Activated B cell treated with CpG ODN at 0.5 μM for 24 hours (primary cell): Measurements from ENCODE around the gene MUC20. TPM values are rescaled to one million over a fixed set of nuclear protein-coding genes. Genes with fewer than 3 reads are reported as not detected.
"Not testable (repeated sequence)": the region's sequence is repeated elsewhere in the genome, so short reads cannot be mapped to it uniquely, and the experiment has no call there.

Experiments
- ATAC-seq: fragments of 200-7000 bp; cut with Tn5 transposase; one replicate; pipeline ENCODE4 v1.10.0; 2021; ENCODE audit warnings: low read depth, mild to moderate bottlenecking, moderate library complexity
- CTCF ChIA-PET: fragments of 350-600 bp; sonication (Branson Sonifier 250); formaldehyde crosslinking; loops from one replicate; lab custom pipeline; 2021; ENCODE audit warnings: antibody characterized with exemption; lab: Charles Lee
- POLR2A ChIA-PET: fragments of 350-600 bp; sonication (Branson Sonifier 250); formaldehyde crosslinking; loops from one replicate; lab custom pipeline; 2021; ENCODE audit warnings: antibody characterized with exemption; lab: Charles Lee
- DNase-seq: peaks from one replicate; pipeline ENCODE4 v3.0.0; 2022
- H3K27ac Mint-ChIP-seq: one replicate; pipeline ENCODE4 v1.8.0; 2020; ENCODE audit warnings: mixed read lengths
- H3K27me3 Mint-ChIP-seq: one replicate; pipeline ENCODE4 v1.8.0; 2021; ENCODE audit warnings: mixed read lengths
- H3K36me3 Mint-ChIP-seq: one replicate; pipeline ENCODE4 v1.8.0; 2021; ENCODE audit warnings: low read depth, mixed read lengths
- H3K4me1 Mint-ChIP-seq: one replicate; pipeline ENCODE4 v1.8.0; 2021; ENCODE audit warnings: mixed read lengths
- H3K4me3 Mint-ChIP-seq: one replicate; pipeline ENCODE4 v1.8.0; 2020; ENCODE audit warnings: mild to moderate bottlenecking, mixed read lengths
- H3K9me3 Mint-ChIP-seq: one replicate; pipeline ENCODE4 v1.8.0; 2020; ENCODE audit warnings: mixed read lengths
- CTCF ChIP-seq: fragments of 200-600 bp; IDR thresholded peaks from one replicate; pipeline ENCODE4 v1.8.0; 2022; ENCODE audit warnings: antibody characterized with exemption, mild to moderate bottlenecking
- intact Hi-C: fragments of 100-400 bp; cut with micrococcal nuclease; formaldehyde crosslinking; loops from one replicate; pipeline ENCODE4 v1.15.1; 2024
- total RNA-seq: library from RNA; stranded (reverse); gene quantifications from 2 replicates; pipeline ENCODE4 v1.2.3, GENCODE V29; 2022

MUC20 gene
- total RNA-seq, 1 donor from 2014 or later = 4.1 TPM

- Mint-ChIP-seq H3K27ac (no peak overlapping the region), H3K27me3 (no peaks in the 10 kb centered on the region), H3K4me1 (peaks cover 4% of the 10 kb centered on the region), H3K9me3 (no peaks in the 10 kb centered on the region), H3K36me3 (peaks cover 6% of the 10 kb centered on the region), H3K4me3 (no peak overlapping the region)
- ChIA-PET CTCF (no interaction called here), POLR2A (no interaction called here)
- intact Hi-C loops = no loop called here
- no peak for ATAC-seq
- DNase-seq = no peak
- no peak for TF ChIP-seq CTCF
These were observed 12.2 kb downstream of the MUC20 start for GRCh38 chr3:195732940-195733339.

- ATAC-seq (no peak), DNase-seq (no peak)
- H3K9me3 Mint-ChIP-seq = no peaks in the 10 kb centered on the region
- H3K4me1 Mint-ChIP-seq = no peaks in the 10 kb centered on the region
- intact Hi-C loops = no loop called here
- ChIA-PET POLR2A (no interaction called here), CTCF (no interaction called here)
- no peaks in the 10 kb centered on the region for H3K27me3 Mint-ChIP-seq
- no peak for TF ChIP-seq CTCF
- H3K36me3 Mint-ChIP-seq = peaks cover 6% of the 10 kb centered on the region
- H3K27ac Mint-ChIP-seq = no peak overlapping the region
- no peak overlapping the region for H3K4me3 Mint-ChIP-seq
These were observed 14.4 kb downstream of the MUC20 start for GRCh38 chr3:195735036-195735695.

- ATAC-seq (no peak), DNase-seq (no peak)
- Mint-ChIP-seq H3K9me3 (no peaks in the 10 kb centered on the region), H3K27me3 (no peaks in the 10 kb centered on the region), H3K36me3 (peaks cover 6% of the 10 kb centered on the region), H3K4me1 (no peaks in the 10 kb centered on the region), H3K27ac (no peak overlapping the region), H3K4me3 (no peak overlapping the region)
- ChIA-PET CTCF (no interaction called here), POLR2A (no interaction called here)
- TF ChIP-seq CTCF = no peak
- intact Hi-C loops = no loop called here
These were observed 16.2 kb downstream of the MUC20 start for GRCh38 chr3:195736866-195737490.

- POLR2A ChIA-PET = interaction anchor here (0.6 kb wide), 1 partner anchor 53 kb away, joined by 3 read pairs; no protein-coding TSS in a partner anchor
- CTCF ChIA-PET = not testable (repeated sequence)
These were observed 17.0 kb downstream of the MUC20 start for GRCh38 chr3:195737782-195738181.

GRCh38 chr3:195738274-195739044 is 17.7 kb downstream of the MUC20 start:
- ChIA-PET POLR2A (interaction anchor here (0.6 kb wide), 1 partner anchor 52 kb away, joined by 3 read pairs; no protein-coding TSS in a partner anchor), CTCF (no interaction called here)
- TF ChIP-seq CTCF = no peak
- no peaks in the 10 kb centered on the region for H3K4me1 Mint-ChIP-seq
- ATAC-seq = no peak
- no peak overlapping the region for H3K4me3 Mint-ChIP-seq
- H3K9me3 Mint-ChIP-seq = no peaks in the 10 kb centered on the region
- no peaks in the 10 kb centered on the region for H3K27me3 Mint-ChIP-seq
- no peak for DNase-seq
- H3K36me3 Mint-ChIP-seq = peaks cover 6% of the 10 kb centered on the region
- no peak overlapping the region for H3K27ac Mint-ChIP-seq
- intact Hi-C loops = no loop called here

More at GRCh38 chr3:195737782-195738181, 17.0 kb downstream of the MUC20 start:
- DNase-seq, H3K4me3 Mint-ChIP-seq, ATAC-seq, H3K27me3 Mint-ChIP-seq, H3K9me3 Mint-ChIP-seq, H3K36me3 Mint-ChIP-seq, H3K4me1 Mint-ChIP-seq, H3K27ac Mint-ChIP-seq, intact Hi-C loops: not testable (repeated sequence)
